HG03097 (cell line): ENCODE measurements around the gene LCN15.

ENCODE experiments used
- ATAC-seq: cut with Tn5 transposase; IDR thresholded peaks from one replicate; pipeline ENCODE4 v1.9.1; 2021; ENCODE audit not compliant: unreplicated experiment, low FRiP score

The LCN15 gene

GRCh38 chr9:136742591-136743391 is 21.5 kb downstream of the LCN15 start, which contains the start of gene LCN10:
Gene LCN10 (minus strand): TSS chr9:136742940. CDS start chr9:136742903, 37 bp downstream.
- ATAC-seq: no peak

GRCh38 chr9:136741883-136742571 is 22.3 kb downstream of the LCN15 start:
- no peak for ATAC-seq

- ATAC-seq: no peak
Measured at GRCh38 chr9:136740971-136741882, 23.1 kb downstream of the LCN15 start.

GRCh38 chr9:136740491-136740890 is 23.8 kb downstream of the LCN15 start:
- no peak for ATAC-seq

- ATAC-seq: no peak
Measured at GRCh38 chr9:136740069-136740468, 24.2 kb downstream of the LCN15 start.

GRCh38 chr9:136739509-136739908 is 24.8 kb downstream of the LCN15 start:
- no peak for ATAC-seq

- no peak for ATAC-seq
Measured at GRCh38 chr9:136738960-136739359, 25.4 kb downstream of the LCN15 start.

GRCh38 chr9:136735812-136736480 is 28.4 kb downstream of the LCN15 start:
- ATAC-seq: no peak

- ATAC-seq: no peak
Measured at GRCh38 chr9:136734837-136735496, 29.4 kb downstream of the LCN15 start.

- no peak for ATAC-seq
Measured at GRCh38 chr9:136733611-136734010, 30.7 kb downstream of the LCN15 start.

GRCh38 chr9:136732444-136733178 is 31.7 kb downstream of the LCN15 start:
- ATAC-seq: no peak

GRCh38 chr9:136729926-136730325 is 34.4 kb downstream of the LCN15 start:
- no peak for ATAC-seq

GRCh38 chr9:136729144-136729543 is 35.2 kb downstream of the LCN15 start:
- no peak for ATAC-seq

- ATAC-seq: peak; percentile 23
Measured at GRCh38 chr9:136728548-136729123, 35.7 kb downstream of the LCN15 start.

GRCh38 chr9:136728080-136728547 is 36.2 kb downstream of the LCN15 start:
- ATAC-seq: peak; percentile 69

GRCh38 chr9:136726631-136727191 is 37.6 kb downstream of the LCN15 start:
- no peak for ATAC-seq

GRCh38 chr9:136726118-136726517 is 38.2 kb downstream of the LCN15 start:
- ATAC-seq: no peak

- ATAC-seq: no peak
Measured at GRCh38 chr9:136725612-136726011, 38.7 kb downstream of the LCN15 start.
